Measurements from ENCODE around the gene EXOC7. TPM values are rescaled to one million over a fixed set of nuclear protein-coding genes. Genes with fewer than 3 reads are reported as not detected.
A peak's percentile ranks its signal among the peaks of the same experiment; 100 is the strongest.

Gene EXOC7
- total RNA-seq, 2 experiments from 2014 or later: 122 to 173 TPM

GRCh38 chr17:76106703-76107102, 3.1 kb upstream of the EXOC7 start:
- POLR2A ChIA-PET: interaction anchor here (0.6 to 1.4 kb wide), 4 partner anchors 36 to 317 kb away, joined by 3 to 5 read pairs (median 3); no protein-coding TSS in a partner anchor

DNA sequence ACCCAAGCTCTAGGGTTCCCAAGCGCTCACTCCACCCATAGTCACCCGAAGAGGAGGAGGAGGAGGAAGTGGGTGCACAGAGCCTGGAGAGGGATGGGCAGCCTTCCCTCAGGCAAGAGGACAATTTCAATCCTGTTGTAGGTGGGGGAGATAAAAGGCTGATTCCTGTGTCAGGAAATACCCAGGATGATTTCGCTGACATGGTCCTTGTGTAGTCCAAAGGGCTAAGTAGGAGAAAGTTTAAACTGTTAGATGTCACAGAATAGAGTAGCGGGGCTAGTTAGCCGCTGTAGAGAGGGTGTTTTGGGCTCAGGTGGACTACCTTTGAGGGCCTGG, 1.3 kb upstream of the EXOC7 start:
- H3K79me2 ChIP-seq (ENCODE audit: insufficient read depth, low read depth, low read length): peaks cover 10% of the 10 kb centered on the region; the same call in 1 of the 2 replicates
- intact Hi-C loops (cut with micrococcal nuclease; ENCODE audit: unreplicated experiment): loop anchor here (10.0 kb wide), 1 partner anchor 200 kb away; the partner anchor contains the start of gene MRPL38
- no peaks in the 10 kb centered on the region for H3K9me2 ChIP-seq (ENCODE audit: insufficient read depth, low read length)
- no peak for DNase-seq (ENCODE audit: low spot score)
- TF ChIP-seq CTCF (conservative IDR thresholded peaks at IDR 0.05; ENCODE audit: low read length) (no peak), EZH2phosphoT487 (IDR thresholded peaks at IDR 0.05; ENCODE audit: borderline replicate concordance, low read depth, low read length) (no peak)
- no peak overlapping the region for H2AFZ ChIP-seq (ENCODE audit: low read length)
- H3K27ac ChIP-seq (ENCODE audit: low read depth, low read length, poor library complexity, severe bottlenecking): no peak overlapping the region
- BruUV-seq (replicated peaks): no TSS peak
- H3K4me2 ChIP-seq (ENCODE audit: low read length): no peak overlapping the region
- H3K4me3 ChIP-seq (ENCODE audit: low read depth, low read length, poor library complexity, severe bottlenecking): no peak overlapping the region
- H4K20me1 ChIP-seq (ENCODE audit: insufficient read depth, low read length): no peaks in the 10 kb centered on the region
- peaks cover 20% of the 10 kb centered on the region for H3K36me3 ChIP-seq (ENCODE audit: insufficient read depth, low read length)
- ChIA-PET CTCF (ENCODE audit: unreplicated experiment) (interaction anchor here (0.5 to 1.6 kb wide), 3 partner anchors 87 to 480 kb away, joined by 3 to 6 read pairs (median 5); no protein-coding TSS in a partner anchor), POLR2A (interaction anchor here (1.5 to 2.5 kb wide), 2 partner anchors 74 to 250 kb away, joined by 3 to 12 read pairs; no protein-coding TSS in a partner anchor)
- no peaks in the 10 kb centered on the region for H3K9me3 ChIP-seq (ENCODE audit: low read length)
- H3K4me1 ChIP-seq (ENCODE audit: insufficient read depth, low read length, poor library complexity, severe bottlenecking): peaks cover 29% of the 10 kb centered on the region

More at GRCh38 chr17:76106703-76107102, 3.1 kb upstream of the EXOC7 start:
- Histone ChIP-seq H3K9me2 (ENCODE audit: insufficient read depth, low read length) (no peaks in the 10 kb centered on the region), H3K4me1 (ENCODE audit: insufficient read depth, low read length, poor library complexity, severe bottlenecking) (peaks cover 29% of the 10 kb centered on the region), H2AFZ (ENCODE audit: low read length) (peak overlapping the region; percentile 65), H4K20me1 (ENCODE audit: insufficient read depth, low read length) (no peaks in the 10 kb centered on the region), H3K79me2 (ENCODE audit: insufficient read depth, low read depth, low read length) (peaks cover 10% of the 10 kb centered on the region; the same call in 1 of the 2 replicates), H3K36me3 (ENCODE audit: insufficient read depth, low read length) (peaks cover 5% of the 10 kb centered on the region), H3K4me2 (ENCODE audit: low read length) (peak overlapping the region; percentile 2; the same call in 1 of the 2 replicates), H3K27ac (ENCODE audit: low read depth, low read length, poor library complexity, severe bottlenecking) (no peak overlapping the region), H3K4me3 (ENCODE audit: low read depth, low read length, poor library complexity, severe bottlenecking) (no peak overlapping the region), H3K9me3 (ENCODE audit: low read length) (no peaks in the 10 kb centered on the region)
- CTCF ChIA-PET (ENCODE audit: unreplicated experiment): interaction anchor here (1.2 to 1.5 kb wide), 2 partner anchors 76 to 93 kb away, joined by 4 to 7 read pairs; no protein-coding TSS in a partner anchor
- no peak for DNase-seq (ENCODE audit: low spot score)
- no TSS peak for BruUV-seq (replicated peaks)
- TF ChIP-seq CTCF (conservative IDR thresholded peaks at IDR 0.05; ENCODE audit: low read length): no peak
- no peak for TF ChIP-seq EZH2phosphoT487 (IDR thresholded peaks at IDR 0.05; ENCODE audit: borderline replicate concordance, low read depth, low read length)
- intact Hi-C loops (cut with micrococcal nuclease; ENCODE audit: unreplicated experiment): loop anchor here (1.0 to 10.0 kb wide), 2 partner anchors 92 to 202 kb away; partner anchors contain the start of gene MRPL38

Data from OCI-LY7 (cell line).